ENCODE results near the gene STK39.

DNA sequence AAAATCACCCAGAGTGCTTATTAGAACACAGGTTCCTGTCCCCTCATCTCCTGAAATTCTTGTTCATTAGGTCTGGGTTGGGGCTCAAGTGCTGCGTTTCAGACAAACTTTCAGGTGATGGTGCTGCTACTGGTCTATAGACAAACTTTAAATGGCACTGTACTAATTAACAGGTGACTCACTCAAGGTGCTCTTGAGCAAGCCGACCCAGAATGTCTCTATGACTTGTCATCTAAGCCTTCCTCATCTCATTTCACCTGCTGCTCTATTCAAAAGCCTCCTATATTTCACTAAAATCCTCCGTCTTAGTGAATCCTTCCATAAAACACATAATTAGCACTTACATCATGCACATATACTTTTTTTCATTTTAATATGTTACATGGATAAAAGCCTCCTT, 29.9 kb upstream of the STK39 start:
- TF ChIP-seq CTCF (optimal IDR thresholded peaks at IDR 0.05 in 1 of 3, IDR thresholded peaks at IDR 0.05 in 1 of 3, conservative IDR thresholded peaks at IDR 0.05 in 1 of 3; ENCODE audit: extremely low read depth in 1 of 3, insufficient read depth in 2 of 3, low read length in 3 of 3): no peak
- TF ChIP-seq EZH2 (IDR thresholded peaks at IDR 0.05; ENCODE audit: low read length): no peak
